ENCODE data around the gene FNDC5. TPM values are rescaled to one million over a fixed set of nuclear protein-coding genes. Genes with fewer than 3 reads are reported as not detected.
A peak's percentile ranks its signal among the peaks of the same experiment; 100 is the strongest.

The FNDC5 gene
- total and polyA plus RNA-seq, 9 of the 15 experiments (the other 6 are each of a cell fraction or from before 2014, with no cell fraction given), result 0.06 to 2.1 (median 0.22) TPM

GRCh38 chr1:32892368-32893197 lies 21.9 kb upstream of the FNDC5 start (continued):
- TF ChIP-seq MGA (IDR thresholded peaks at IDR 0.05), result no peak; the same call in 1 of the 2 replicates
- no peak for TF ChIP-seq ZBTB8A (IDR thresholded peaks at IDR 0.05; ENCODE audit: partially characterized antibody)
- no peak for TF ChIP-seq ELF1 (tag; IDR thresholded peaks at IDR 0.05)
- no peak for TF ChIP-seq BRD9 (IDR thresholded peaks at IDR 0.05; ENCODE audit: low read depth, partially characterized antibody)
- 0 out of 2 replicates have a peak, but pooled peaks have one; percentile 39 for TF ChIP-seq CXXC5 (CRISPR knock-in tag; IDR thresholded peaks at IDR 0.05)
- TF ChIP-seq CHD1 (IDR thresholded peaks at IDR 0.05; ENCODE audit: low read length), result no peak
- no peak for TF ChIP-seq PURB (CRISPR knock-in tag; IDR thresholded peaks at IDR 0.05; ENCODE audit: low read depth)
- TF ChIP-seq KDM4B (IDR thresholded peaks at IDR 0.05; ENCODE audit: borderline replicate concordance in 2 of 2, low read depth in 1 of 2), result 0 out of 4 replicates have a peak, but pooled peaks of 1 of the 2 experiments have one; percentile 26
- TF ChIP-seq GABPB2 (CRISPR knock-in tag; conservative IDR thresholded peaks at IDR 0.05), result no peak
- TF ChIP-seq, protein P1, sequence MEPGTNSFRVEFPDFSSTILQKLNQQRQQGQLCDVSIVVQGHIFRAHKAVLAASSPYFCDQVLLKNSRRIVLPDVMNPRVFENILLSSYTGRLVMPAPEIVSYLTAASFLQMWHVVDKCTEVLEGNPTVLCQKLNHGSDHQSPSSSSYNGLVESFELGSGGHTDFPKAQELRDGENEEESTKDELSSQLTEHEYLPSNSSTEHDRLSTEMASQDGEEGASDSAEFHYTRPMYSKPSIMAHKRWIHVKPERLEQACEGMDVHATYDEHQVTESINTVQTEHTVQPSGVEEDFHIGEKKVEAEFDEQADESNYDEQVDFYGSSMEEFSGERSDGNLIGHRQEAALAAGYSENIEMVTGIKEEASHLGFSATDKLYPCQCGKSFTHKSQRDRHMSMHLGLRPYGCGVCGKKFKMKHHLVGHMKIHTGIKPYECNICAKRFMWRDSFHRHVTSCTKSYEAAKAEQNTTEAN (CRISPR knock-in tag; IDR thresholded peaks at IDR 0.05), result no peak
- TF ChIP-seq NR2C2 (CRISPR knock-in tag; IDR thresholded peaks at IDR 0.05), result 0 out of 2 replicates have a peak, but pooled peaks have one; percentile 32
- no peak for TF ChIP-seq NR2C2 (tag; IDR thresholded peaks at IDR 0.05)
- no peak for TF ChIP-seq ZC3H4 (CRISPR knock-in tag; IDR thresholded peaks at IDR 0.05; ENCODE audit: borderline replicate concordance)
- 0 out of 4 replicates have a peak, but pooled peaks of 1 of the 2 experiments have one; percentile 21 for TF ChIP-seq TEAD1 (CRISPR knock-in tag; IDR thresholded peaks at IDR 0.05)
- no peak for TF ChIP-seq LEF1 (IDR thresholded peaks at IDR 0.05)

Data from K562 (cell line).